HG02870 (cell line): ENCODE measurements around the gene EPSTI1.
A peak's percentile ranks its signal among the peaks of the same experiment; 100 is the strongest.
"Not testable (repeated sequence)": the region's sequence is repeated elsewhere in the genome, so short reads cannot be mapped to it uniquely, and the experiment has no call there.

ENCODE experiments used
- ATAC-seq: cut with Tn5 transposase; IDR thresholded peaks from one replicate; pipeline ENCODE4 v1.9.1; 2021; ENCODE audit warnings: mild to moderate bottlenecking, moderate library complexity; ENCODE audit not compliant: unreplicated experiment

Gene EPSTI1

GRCh38 chr13:42899266-42899665 is 92.8 kb downstream of the EPSTI1 start:
- ATAC-seq = no peak

DNA sequence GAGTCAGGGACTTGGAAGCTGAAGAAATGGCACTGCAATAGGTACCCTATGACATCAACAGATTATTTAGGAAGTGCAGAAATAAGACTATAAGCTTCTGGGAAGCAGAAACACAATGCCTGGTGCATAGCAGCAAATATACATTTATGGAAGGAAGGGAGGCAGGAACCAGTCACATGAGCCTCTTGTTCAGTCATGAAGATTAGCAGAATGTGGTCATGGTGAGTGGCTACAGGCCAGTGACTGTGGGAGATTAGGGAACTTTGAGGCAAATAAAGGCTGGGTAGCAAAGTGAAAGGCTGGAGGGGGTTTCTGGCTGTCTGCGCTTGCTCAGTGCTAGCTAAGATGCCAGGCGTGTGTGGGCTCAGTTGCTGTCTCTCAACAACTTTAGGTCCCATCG is 96.3 kb downstream of the EPSTI1 start:
- no peak for ATAC-seq

- ATAC-seq = no peak
Measured at GRCh38 chr13:42894765-42895243, 97.2 kb downstream of the EPSTI1 start.

DNA sequence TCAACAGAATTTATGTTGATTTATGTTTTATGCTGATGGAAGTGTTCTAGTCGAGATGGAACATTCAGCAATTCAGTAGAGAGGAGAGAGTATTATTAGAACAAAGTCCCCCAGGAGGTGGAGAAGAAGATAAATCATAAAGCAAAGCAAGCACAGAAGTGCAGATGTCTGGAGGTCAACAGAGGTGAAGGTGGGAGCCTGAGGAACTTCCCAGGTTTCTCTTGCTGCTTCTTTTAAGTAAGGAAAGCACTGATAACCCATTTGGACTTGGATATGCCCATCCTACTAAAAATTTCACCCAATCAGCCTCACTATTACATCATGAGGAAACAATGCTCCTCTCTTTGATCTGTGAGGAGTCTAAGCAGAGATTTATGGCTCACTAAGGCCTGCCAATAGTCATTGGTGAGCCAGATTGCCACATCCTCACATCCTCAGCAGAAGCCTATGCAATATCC is 98.8 kb downstream of the EPSTI1 start:
- ATAC-seq = no peak

GRCh38 chr13:42892760-42893159 is 99.3 kb downstream of the EPSTI1 start:
- no peak for ATAC-seq

DNA sequence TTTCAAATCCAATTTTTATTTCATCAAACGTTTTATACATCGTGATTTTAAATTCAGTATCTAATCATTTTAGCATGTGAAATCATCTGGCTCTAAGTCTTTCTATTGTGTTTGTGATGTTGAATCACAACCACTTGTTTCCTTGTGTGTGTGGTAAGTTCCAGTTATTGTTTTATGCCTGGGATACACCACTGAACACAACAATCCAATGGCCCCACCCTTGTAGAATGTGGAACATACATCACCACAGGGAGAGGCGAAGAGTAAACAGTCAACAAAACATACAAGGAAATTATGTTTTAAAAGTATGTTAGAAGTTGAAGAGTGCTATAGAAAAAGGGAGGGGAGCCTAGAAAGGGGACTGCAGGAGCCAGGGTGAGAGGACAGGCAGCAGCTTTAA is 100.5 kb downstream of the EPSTI1 start:
- ATAC-seq = no peak

DNA sequence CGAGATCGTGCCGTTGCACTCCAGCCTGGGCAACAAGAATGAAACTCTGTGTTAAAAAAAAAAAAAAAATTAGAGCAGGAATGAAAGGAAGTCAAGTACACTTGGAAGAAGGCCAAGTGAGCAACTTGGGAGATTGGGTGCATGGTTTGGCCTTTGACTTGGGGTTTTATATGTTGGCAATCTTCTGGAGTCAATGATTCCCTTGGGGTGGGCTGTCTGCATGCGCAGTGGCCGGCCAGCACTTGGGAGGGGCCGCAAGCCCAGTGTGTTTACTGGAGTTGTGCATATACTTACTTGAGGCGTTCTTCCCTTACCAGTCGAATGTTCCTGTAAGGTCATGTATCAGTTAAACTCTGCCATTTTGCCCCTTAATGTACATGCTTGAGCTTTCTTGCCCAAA is 106.7 kb downstream of the EPSTI1 start:
- ATAC-seq = no peak

- ATAC-seq = no peak
Measured at GRCh38 chr13:42883771-42884467, 108.1 kb downstream of the EPSTI1 start.

GRCh38 chr13:42883142-42883541 is 108.9 kb downstream of the EPSTI1 start:
- ATAC-seq = no peak

DNA sequence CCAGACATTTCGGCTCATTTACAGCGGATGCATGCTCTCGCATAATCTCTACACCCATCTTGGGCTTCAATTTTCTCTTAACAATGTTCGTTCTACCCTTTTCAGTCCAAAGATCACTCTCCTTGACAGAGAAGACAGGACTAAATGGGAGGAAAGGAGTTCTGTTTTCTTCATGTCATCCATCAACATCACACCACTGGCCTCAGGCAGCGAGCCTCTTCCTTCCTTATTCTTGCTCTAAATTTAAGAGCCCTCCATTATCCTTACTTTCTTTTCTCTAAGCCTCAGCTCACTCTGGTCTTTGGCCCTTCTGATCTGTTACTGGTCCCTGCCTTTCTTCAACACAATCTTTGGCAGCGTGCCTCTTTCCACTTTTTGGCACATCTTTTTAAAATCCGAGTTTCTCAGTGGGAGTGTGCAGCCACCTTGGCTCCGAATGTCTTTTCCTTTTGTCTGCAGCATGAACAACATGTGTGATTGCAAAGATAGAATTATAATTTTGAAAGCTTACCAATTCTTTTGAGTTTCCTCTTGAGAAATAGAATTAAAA is 111.9 kb downstream of the EPSTI1 start:
- ATAC-seq = no peak

DNA sequence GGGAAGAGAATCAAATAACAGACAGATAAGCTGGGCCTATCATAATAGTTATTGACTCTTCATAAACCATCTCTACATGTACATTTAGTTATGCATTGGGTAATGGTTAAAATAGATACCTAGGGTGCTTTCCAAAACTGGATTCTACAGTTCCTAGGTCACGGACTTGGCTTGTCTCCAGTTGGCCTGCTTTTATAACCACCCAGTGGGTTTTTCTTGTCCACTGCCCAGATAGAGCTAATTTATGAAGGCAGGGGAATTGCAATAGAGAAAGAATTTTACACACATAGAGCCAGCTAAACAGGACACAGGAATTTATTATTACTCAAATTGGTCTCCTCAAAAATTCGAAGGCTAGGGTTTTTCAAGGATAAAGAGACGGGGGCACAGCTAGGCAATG is 113.3 kb downstream of the EPSTI1 start:
- no peak for ATAC-seq

DNA sequence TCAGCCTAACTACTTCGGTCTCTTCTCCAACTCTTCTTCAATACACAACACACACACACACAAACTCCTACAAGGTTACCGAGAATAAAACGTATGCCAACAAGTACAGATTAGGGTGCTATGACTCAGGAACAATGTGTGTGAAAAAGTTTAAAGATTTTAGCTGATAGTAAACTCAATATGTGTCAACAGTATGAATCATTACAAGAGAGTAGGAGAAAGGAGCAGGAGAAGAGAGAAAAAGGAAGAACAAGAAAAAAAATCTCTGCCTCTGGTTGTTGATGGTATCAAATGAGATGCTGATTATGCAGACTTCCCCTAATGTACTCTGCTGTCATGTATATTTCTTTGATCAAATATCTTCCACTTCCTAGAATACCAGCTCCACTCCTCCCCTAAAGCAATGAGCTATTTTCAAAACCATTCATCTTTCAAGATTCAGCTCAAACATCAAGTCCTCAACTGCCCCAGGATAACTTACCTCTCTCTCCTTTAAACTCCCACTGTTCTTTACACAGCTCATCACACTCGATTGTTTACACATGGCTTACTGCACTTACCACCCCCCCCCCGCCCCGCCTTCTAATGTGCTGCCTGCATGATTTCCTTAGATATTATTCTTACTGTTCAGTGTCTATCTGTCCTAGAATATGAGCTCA is 115.0 kb downstream of the EPSTI1 start:
- ATAC-seq = no peak

- peak; percentile 96 for ATAC-seq
Measured at GRCh38 chr13:42876270-42876714, 115.7 kb downstream of the EPSTI1 start.

GRCh38 chr13:42875475-42876269 is 116.4 kb downstream of the EPSTI1 start:
- no peak for ATAC-seq

- no peak for ATAC-seq
Measured at GRCh38 chr13:42874221-42874620, 117.8 kb downstream of the EPSTI1 start.

DNA sequence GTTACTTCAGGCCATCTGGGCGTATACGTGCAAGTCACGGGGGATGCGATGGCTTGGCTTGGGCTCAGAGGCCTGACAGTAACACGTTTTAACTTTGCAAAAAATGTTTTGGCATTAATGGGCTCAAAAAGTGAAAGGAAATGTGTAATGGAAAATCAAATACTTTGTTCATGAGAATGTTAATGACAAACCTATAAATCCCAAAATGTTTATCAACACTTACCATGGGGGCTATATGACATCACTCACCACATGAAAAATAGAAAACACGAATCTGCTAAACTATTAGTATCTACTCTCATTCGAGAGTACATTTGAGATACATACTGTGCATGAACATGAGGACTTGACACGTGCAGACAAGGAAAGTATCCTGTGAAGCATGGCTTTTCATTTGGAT is 119.0 kb downstream of the EPSTI1 start:
- ATAC-seq = no peak

DNA sequence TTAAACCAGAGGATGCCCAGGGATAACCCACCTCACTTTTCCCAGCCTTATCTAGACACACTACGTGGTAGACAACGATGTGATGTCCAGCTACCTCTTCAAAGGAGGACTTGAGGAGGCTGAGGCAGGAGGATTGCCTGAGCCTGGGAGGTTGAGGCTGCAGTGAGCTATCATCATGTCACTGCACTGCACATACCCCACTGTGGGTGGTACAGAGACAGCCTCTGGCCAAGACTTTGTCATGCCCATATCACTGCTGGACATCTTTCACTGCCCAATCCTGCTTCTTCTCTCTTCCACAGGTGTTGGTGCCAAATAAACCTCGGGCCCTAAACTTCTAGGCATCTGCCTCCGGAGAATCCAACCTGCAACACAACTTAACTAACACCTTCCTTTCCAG is 124.8 kb downstream of the EPSTI1 start:
- ATAC-seq = no peak

GRCh38 chr13:42865768-42866102 is 126.3 kb downstream of the EPSTI1 start:
- ATAC-seq = no peak

DNA sequence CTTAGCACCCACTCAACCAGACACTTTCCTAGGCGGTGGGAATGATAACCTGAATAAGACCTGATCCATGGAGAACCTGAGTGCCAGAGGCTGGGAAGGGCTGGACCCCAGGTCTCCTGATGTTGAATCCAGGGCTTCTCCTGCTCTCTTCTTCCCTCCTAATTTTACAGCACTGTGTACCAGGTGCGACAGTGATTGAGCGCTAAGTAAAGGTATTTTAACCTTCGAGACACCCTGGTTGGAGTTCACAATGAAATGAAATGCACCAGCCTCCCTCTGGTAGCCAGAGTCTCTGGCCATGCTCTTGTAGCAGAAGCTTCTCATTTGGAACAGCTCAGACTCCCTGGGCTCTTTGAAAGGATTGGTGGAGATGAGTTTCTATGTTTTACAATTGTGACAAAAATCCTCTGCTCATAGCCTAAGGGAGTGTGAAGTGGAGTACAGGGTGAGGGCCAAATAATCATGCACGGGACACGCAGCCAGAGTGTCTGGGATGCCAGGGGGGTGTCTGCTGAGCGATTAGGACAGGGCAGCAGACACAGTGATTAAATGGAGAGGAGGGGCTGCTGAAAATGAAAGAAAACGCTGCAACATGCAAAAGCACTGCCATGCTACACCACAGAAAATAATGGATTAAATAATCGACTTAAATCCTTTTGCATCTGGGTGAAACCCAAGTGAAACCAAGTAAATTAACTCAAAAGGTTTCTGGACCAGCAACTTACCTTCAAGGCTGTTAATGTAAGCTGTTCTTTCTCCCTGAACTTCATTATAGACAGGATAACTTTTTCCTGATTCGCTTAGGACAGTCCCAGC is 126.9 kb downstream of the EPSTI1 start:
- no peak for ATAC-seq

DNA sequence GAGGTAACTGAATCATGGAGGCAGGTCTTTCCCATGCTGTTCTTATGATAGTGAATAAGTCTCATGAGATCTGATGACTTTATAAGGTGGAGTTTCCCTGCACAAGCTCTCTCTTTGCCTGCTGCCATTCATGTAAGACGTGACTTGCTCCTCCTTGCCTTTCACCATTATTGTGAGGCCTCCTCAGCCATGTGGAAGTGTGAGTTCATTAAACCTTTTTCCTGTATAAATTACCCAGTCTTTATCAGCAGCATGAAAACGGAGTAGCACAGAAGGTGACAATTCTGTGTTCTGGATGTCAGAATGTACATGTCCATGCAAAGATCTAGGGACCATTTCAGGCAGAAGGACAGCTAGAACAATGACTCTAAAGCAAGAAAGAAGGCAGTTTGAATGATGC is 129.7 kb downstream of the EPSTI1 start:
- ATAC-seq = not testable (repeated sequence)

DNA sequence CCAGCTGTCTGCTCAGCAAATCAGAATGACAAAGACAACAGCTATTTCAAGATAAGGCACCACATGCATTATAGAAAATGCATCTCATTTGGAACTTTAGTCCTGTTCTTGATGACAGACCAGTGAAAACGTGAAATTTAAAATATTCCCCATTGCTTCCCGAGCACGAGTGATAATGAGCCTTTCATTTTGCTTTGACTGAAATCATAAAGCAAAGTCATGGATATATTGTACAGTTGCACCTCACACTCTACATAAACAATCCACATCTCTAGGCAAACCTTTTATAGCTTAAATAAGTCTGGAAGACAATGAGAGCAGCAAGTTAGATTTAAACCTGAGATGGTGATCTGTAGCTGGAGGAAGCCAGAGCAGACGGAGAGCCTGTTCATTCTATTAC is 131.6 kb downstream of the EPSTI1 start:
- no peak for ATAC-seq
